ENCODE data around the gene CHMP1B. TPM values are rescaled to one million over a fixed set of nuclear protein-coding genes. Genes with fewer than 3 reads are reported as not detected.

CHMP1B gene
- total RNA-seq, 2 donors from 2014 or later: 42.3 to 80.1 TPM

GRCh38 chr18:11885278-11885947 lies 34.2 kb downstream of the CHMP1B start:
- no peaks in the 10 kb centered on the region for H3K9me3 ChIP-seq
- intact Hi-C loops (cut with DNase I): no loop called here
- TF ChIP-seq, protein P1, sequence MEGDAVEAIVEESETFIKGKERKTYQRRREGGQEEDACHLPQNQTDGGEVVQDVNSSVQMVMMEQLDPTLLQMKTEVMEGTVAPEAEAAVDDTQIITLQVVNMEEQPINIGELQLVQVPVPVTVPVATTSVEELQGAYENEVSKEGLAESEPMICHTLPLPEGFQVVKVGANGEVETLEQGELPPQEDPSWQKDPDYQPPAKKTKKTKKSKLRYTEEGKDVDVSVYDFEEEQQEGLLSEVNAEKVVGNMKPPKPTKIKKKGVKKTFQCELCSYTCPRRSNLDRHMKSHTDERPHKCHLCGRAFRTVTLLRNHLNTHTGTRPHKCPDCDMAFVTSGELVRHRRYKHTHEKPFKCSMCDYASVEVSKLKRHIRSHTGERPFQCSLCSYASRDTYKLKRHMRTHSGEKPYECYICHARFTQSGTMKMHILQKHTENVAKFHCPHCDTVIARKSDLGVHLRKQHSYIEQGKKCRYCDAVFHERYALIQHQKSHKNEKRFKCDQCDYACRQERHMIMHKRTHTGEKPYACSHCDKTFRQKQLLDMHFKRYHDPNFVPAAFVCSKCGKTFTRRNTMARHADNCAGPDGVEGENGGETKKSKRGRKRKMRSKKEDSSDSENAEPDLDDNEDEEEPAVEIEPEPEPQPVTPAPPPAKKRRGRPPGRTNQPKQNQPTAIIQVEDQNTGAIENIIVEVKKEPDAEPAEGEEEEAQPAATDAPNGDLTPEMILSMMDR (IDR thresholded peaks at IDR 0.05): no peak
- H3K27me3 ChIP-seq: no peaks in the 10 kb centered on the region
- H3K36me3 ChIP-seq: peaks cover 3% of the 10 kb centered on the region
- H3K4me1 ChIP-seq: no peaks in the 10 kb centered on the region
- H3K9ac ChIP-seq (ENCODE audit: low read depth in 2 of 2, low read length in 2 of 2): peak overlapping the region in 1 of 2 donors; percentile 32
- no peak overlapping the region for H3K27ac ChIP-seq
- peak; percentile 80 for DNase-seq
- no peak overlapping the region for H3K4me3 ChIP-seq

- TF ChIP-seq, protein P1 (IDR thresholded peaks at IDR 0.05): no peak
- no peak for DNase-seq
- Histone ChIP-seq H3K36me3 (peaks cover 3% of the 10 kb centered on the region), H3K4me3 (no peak overlapping the region), H3K27me3 (no peaks in the 10 kb centered on the region), H3K9me3 (no peaks in the 10 kb centered on the region), H3K27ac (no peak overlapping the region), H3K9ac (ENCODE audit: low read depth in 2 of 2, low read length in 2 of 2) (peak overlapping the region in 1 of 2 donors; percentile 22), H3K4me1 (no peaks in the 10 kb centered on the region)
- intact Hi-C loops (cut with DNase I): no loop called here
These were observed 35.4 kb downstream of the CHMP1B start for GRCh38 chr18:11886577-11887110.

GRCh38 chr18:11887328-11888128 lies 36.3 kb downstream of the CHMP1B start:
- TF ChIP-seq, protein P1 (IDR thresholded peaks at IDR 0.05): no peak
- intact Hi-C loops (cut with DNase I): no loop called here
- Histone ChIP-seq H3K36me3 (peaks cover 3% of the 10 kb centered on the region), H3K27ac (peak overlapping the region; percentile 35), H3K9ac (ENCODE audit: low read depth in 2 of 2, low read length in 2 of 2) (peak overlapping the region in 1 of 2 donors; percentile 22), H3K9me3 (no peaks in the 10 kb centered on the region), H3K4me1 (no peaks in the 10 kb centered on the region), H3K27me3 (no peaks in the 10 kb centered on the region), H3K4me3 (no peak overlapping the region)
- DNase-seq: peak; percentile 39

DNA sequence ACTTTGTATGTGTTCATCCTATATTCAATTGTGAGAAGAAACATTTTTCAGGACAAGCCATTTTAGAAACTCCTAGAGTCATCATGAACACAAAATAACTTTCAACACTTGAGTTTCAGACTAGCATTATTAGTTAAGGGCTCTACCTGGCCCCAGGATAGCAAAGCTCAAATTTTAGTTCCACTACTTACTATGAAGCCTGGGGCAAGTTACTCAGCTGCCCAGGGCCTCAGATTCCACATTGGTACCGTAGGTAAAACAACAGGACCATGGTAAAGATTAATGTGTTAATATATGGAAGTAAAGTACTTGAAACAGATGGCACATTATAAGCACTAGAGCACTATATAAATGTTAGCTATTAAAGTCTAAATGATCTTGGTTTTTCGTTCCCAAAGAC lies 37.5 kb downstream of the CHMP1B start:
- no peak for DNase-seq
- Histone ChIP-seq H3K36me3 (peaks cover 3% of the 10 kb centered on the region), H3K27ac (no peak overlapping the region), H3K27me3 (no peaks in the 10 kb centered on the region), H3K4me3 (no peak overlapping the region), H3K4me1 (no peaks in the 10 kb centered on the region), H3K9ac (ENCODE audit: low read depth in 2 of 2, low read length in 2 of 2) (no peak overlapping the region), H3K9me3 (no peaks in the 10 kb centered on the region)
- intact Hi-C loops (cut with DNase I): no loop called here
- TF ChIP-seq, protein P1 (IDR thresholded peaks at IDR 0.05): no peak

GRCh38 chr18:11889284-11889683 lies 38.1 kb downstream of the CHMP1B start:
- Histone ChIP-seq H3K9ac (ENCODE audit: low read depth in 2 of 2, low read length in 2 of 2) (no peak overlapping the region), H3K36me3 (peaks cover 3% of the 10 kb centered on the region), H3K4me1 (no peaks in the 10 kb centered on the region), H3K9me3 (no peaks in the 10 kb centered on the region), H3K4me3 (no peak overlapping the region), H3K27ac (no peak overlapping the region), H3K27me3 (no peaks in the 10 kb centered on the region)
- intact Hi-C loops (cut with DNase I): no loop called here
- TF ChIP-seq, protein P1 (IDR thresholded peaks at IDR 0.05): no peak
- no peak for DNase-seq
